WTC11 (cell line): Measurements from ENCODE around the gene P4HTM. TPM values are rescaled to one million over a fixed set of nuclear protein-coding genes. Genes with fewer than 3 reads are reported as not detected.

ENCODE experiments used
- ATAC-seq: fragments of 200-7000 bp; cut with Tn5 transposase; 2 replicates; pipeline ENCODE4 v1.10.0; 2021; ENCODE audit warnings: mild to moderate bottlenecking, moderate library complexity
- CTCF ChIA-PET: fragments of 300-600 bp; sonication (Branson Sonifier 250); formaldehyde crosslinking; loops from one replicate; lab custom pipeline; 2021; ENCODE audit warnings: antibody characterized with exemption; lab: Charles Lee
- POLR2A ChIA-PET: fragments of 350-600 bp; sonication (Branson Sonifier 250); formaldehyde crosslinking; loops from one replicate; lab custom pipeline; 2021; ENCODE audit warnings: antibody characterized with exemption; lab: Charles Lee
- DNase-seq: peaks from one replicate; pipeline ENCODE4 v3.0.0; 2021; ENCODE audit warnings: low spot score
- H3K27ac Mint-ChIP-seq: 2 replicates; pipeline ENCODE4 v1.8.0; 2021; ENCODE audit warnings: mixed read lengths
- H3K27me3 Mint-ChIP-seq: 2 replicates; pipeline ENCODE4 v1.8.0; 2021; ENCODE audit warnings: low read depth, mild to moderate bottlenecking, moderate library complexity, mixed read lengths
- H3K36me3 Mint-ChIP-seq: 2 replicates; pipeline ENCODE4 v1.8.0; 2021; ENCODE audit warnings: mixed read lengths
- H3K4me1 Mint-ChIP-seq: 2 replicates; pipeline ENCODE4 v1.8.0; 2022; ENCODE audit warnings: mixed read lengths
- H3K4me3 Mint-ChIP-seq: 2 replicates; pipeline ENCODE4 v1.8.0; 2021; ENCODE audit warnings: mild to moderate bottlenecking, moderate library complexity, mixed read lengths
- H3K9me3 Mint-ChIP-seq: 2 replicates; pipeline ENCODE4 v1.8.0; 2021; ENCODE audit warnings: mixed read lengths
- AFF4 ChIP-seq: sonication (generic); formaldehyde crosslinking; IDR thresholded peaks from 2 replicates; pipeline ENCODE4 v1.8.1; 2023; ENCODE audit warnings: mild to moderate bottlenecking, missing genetic modification reagents, borderline replicate concordance
- CREM ChIP-seq: sonication (generic); formaldehyde crosslinking; IDR thresholded peaks from 2 replicates; pipeline ENCODE4 v1.8.1; 2022; ENCODE audit warnings: mild to moderate bottlenecking, missing genetic modification reagents, moderate library complexity
- E2F1 ChIP-seq: sonication (generic); formaldehyde crosslinking; IDR thresholded peaks from 2 replicates; pipeline ENCODE4 v1.8.0; 2022; ENCODE audit warnings: mild to moderate bottlenecking, missing genetic modification reagents
- ETV6 ChIP-seq: sonication (generic); formaldehyde crosslinking; IDR thresholded peaks from 2 replicates; pipeline ENCODE4 v1.8.1; 2022; ENCODE audit warnings: mild to moderate bottlenecking, missing genetic modification reagents
- FOXK1 ChIP-seq: sonication (generic); formaldehyde crosslinking; IDR thresholded peaks from 2 replicates; pipeline ENCODE4 v1.8.0; 2022; ENCODE audit warnings: mild to moderate bottlenecking, moderate library complexity, missing genetic modification reagents
- JUN ChIP-seq: sonication (generic); formaldehyde crosslinking; IDR thresholded peaks from 2 replicates; pipeline ENCODE4 v1.8.0; 2023; ENCODE audit warnings: mild to moderate bottlenecking, missing genetic modification reagents
- MXD4 ChIP-seq: fragments of 250-450 bp; sonication (Bioruptor Pico); IDR thresholded peaks from 2 replicates; pipeline ENCODE4 v1.8.0; 2021; ENCODE audit warnings: mild to moderate bottlenecking, moderate library complexity, borderline replicate concordance
- NFATC4 ChIP-seq: fragments of 250-450 bp; sonication (Bioruptor Pico); IDR thresholded peaks from 2 replicates; pipeline ENCODE4 v1.9.0; 2021; ENCODE audit warnings: mild to moderate bottlenecking
- NFE2L1 ChIP-seq: sonication (generic); formaldehyde crosslinking; IDR thresholded peaks from 2 replicates; pipeline ENCODE4 v1.8.1; 2023; ENCODE audit warnings: missing genetic modification reagents
- NFYB ChIP-seq: sonication (generic); formaldehyde crosslinking; conservative IDR thresholded peaks from 2 replicates; pipeline ENCODE4 v1.8.0; 2022; ENCODE audit warnings: low read depth, missing genetic modification reagents
- NR2C2 ChIP-seq: sonication (generic); formaldehyde crosslinking; IDR thresholded peaks from 2 replicates; pipeline ENCODE4 v1.8.0; 2022; ENCODE audit warnings: mild to moderate bottlenecking, missing genetic modification reagents
- OVOL2 ChIP-seq: fragments of 250-450 bp; sonication (Bioruptor Pico); IDR thresholded peaks from 2 replicates; pipeline ENCODE4 v1.9.0; 2021; ENCODE audit warnings: mild to moderate bottlenecking, borderline replicate concordance
- PRRX2 ChIP-seq: fragments of 250-450 bp; sonication (Bioruptor Pico); IDR thresholded peaks from 2 replicates; pipeline ENCODE4 v1.8.0; 2021; ENCODE audit warnings: mild to moderate bottlenecking
- RORB ChIP-seq: fragments of 250-450 bp; sonication (Bioruptor Pico); IDR thresholded peaks from 2 replicates; pipeline ENCODE4 v1.9.0; 2021; ENCODE audit warnings: mild to moderate bottlenecking
- SMAD3 ChIP-seq: sonication (generic); formaldehyde crosslinking; IDR thresholded peaks from 2 replicates; pipeline ENCODE4 v1.8.0; 2022; ENCODE audit warnings: missing genetic modification reagents, mild to moderate bottlenecking, borderline replicate concordance
- SMAD4 ChIP-seq: sonication (generic); formaldehyde crosslinking; IDR thresholded peaks from 2 replicates; pipeline ENCODE4 v1.8.0; 2022; ENCODE audit warnings: mild to moderate bottlenecking, missing genetic modification reagents
- SP1 ChIP-seq: sonication (generic); formaldehyde crosslinking; conservative IDR thresholded peaks from 2 replicates; pipeline ENCODE4 v1.8.1; 2022; ENCODE audit warnings: missing genetic modification reagents
- TCF7 ChIP-seq: sonication (generic); formaldehyde crosslinking; IDR thresholded peaks from 2 replicates; pipeline ENCODE4 v1.8.0; 2022; ENCODE audit warnings: mild to moderate bottlenecking, low read depth, missing genetic modification reagents, moderate library complexity
- TEAD1 ChIP-seq: sonication (generic); formaldehyde crosslinking; IDR thresholded peaks from 2 replicates; pipeline ENCODE4 v1.8.0; 2022; ENCODE audit warnings: mild to moderate bottlenecking, missing genetic modification reagents
- USF1 ChIP-seq: sonication (generic); formaldehyde crosslinking; IDR thresholded peaks from 2 replicates; pipeline ENCODE4 v1.8.0; 2022; ENCODE audit warnings: mild to moderate bottlenecking, missing genetic modification reagents
- total RNA-seq: library from RNA; stranded (reverse); gene quantifications from 3 replicates; pipeline ENCODE4 v1.2.3, GENCODE V29; 2021
- TF ChIP-seq, protein P1 (sequence below): sonication (generic); formaldehyde crosslinking; IDR thresholded peaks from 2 replicates; pipeline ENCODE4 v1.8.0; 2022; ENCODE audit warnings: mild to moderate bottlenecking, missing genetic modification reagents
- TF ChIP-seq, protein P2 (sequence below): sonication (generic); formaldehyde crosslinking; IDR thresholded peaks from 2 replicates; pipeline ENCODE4 v1.8.0; 2023; ENCODE audit warnings: mild to moderate bottlenecking, missing genetic modification reagents
- TF ChIP-seq, protein P3 (sequence below): sonication (generic); formaldehyde crosslinking; IDR thresholded peaks from 2 replicates; pipeline ENCODE4 v1.8.0; 2022; ENCODE audit warnings: mild to moderate bottlenecking, missing genetic modification reagents
- TF ChIP-seq, protein P4 (sequence below): sonication (generic); formaldehyde crosslinking; IDR thresholded peaks from 2 replicates; pipeline ENCODE4 v1.8.1; 2023; ENCODE audit warnings: mild to moderate bottlenecking, moderate library complexity, missing genetic modification reagents

P4HTM gene
- total RNA-seq, 1 experiment from 2014 or later: 21.9 TPM

DNA sequence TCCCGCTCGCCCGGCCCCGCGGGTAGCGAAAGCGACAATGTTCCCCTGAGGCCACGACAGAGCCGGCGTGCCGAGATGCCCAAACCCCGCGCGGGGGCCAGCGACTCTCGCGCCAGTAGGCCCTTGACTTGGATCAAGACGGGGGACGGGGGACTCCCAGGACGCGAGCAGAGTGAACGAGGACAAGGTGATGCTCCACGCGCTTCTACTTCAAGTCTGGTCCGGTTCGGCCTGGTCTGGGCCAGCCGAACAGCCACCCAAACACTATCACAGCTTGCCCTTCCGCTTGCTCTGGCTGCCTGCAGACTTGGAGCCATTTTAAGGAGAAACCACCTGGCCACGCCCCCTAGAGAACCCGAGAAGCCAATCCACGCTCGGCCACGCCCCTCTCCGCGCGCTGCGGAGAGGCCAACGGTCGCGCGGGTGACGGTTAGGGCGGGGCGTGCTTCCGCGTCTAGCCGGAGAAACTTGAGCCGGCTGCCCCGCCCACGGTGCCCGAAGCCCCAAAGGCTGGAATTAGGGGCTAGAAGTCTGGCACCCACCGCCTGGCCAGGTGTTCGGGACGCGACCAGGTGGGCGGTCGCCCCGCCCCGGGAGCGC lies 31.3 kb downstream of the P4HTM start:
- ATAC-seq (peak; percentile 49), DNase-seq (peak; percentile 99)
- CTCF ChIA-PET: interaction anchor here (0.6 to 8.2 kb wide), 22 partner anchors 9 to 585 kb away, joined by 3 to 124 read pairs (median 5); partner anchors contain the start of genes IP6K2, KLHDC8B, NCKIPSD and NICN1
- POLR2A ChIA-PET: interaction anchor here (0.5 to 4.3 kb wide), 13 partner anchors 8 to 519 kb away, joined by 3 to 81 read pairs (median 3); partner anchors contain the start of genes CELSR3, IMPDH2, IP6K2 and P4HTM
- peaks cover 28% of the 10 kb centered on the region for H3K4me1 Mint-ChIP-seq
- peak overlapping the region; percentile 92 for H3K4me3 Mint-ChIP-seq
- H3K9me3 Mint-ChIP-seq: no peaks in the 10 kb centered on the region
- H3K36me3 Mint-ChIP-seq: peaks cover 40% of the 10 kb centered on the region
- H3K27ac Mint-ChIP-seq: peak overlapping the region; percentile 98
- no peaks in the 10 kb centered on the region for H3K27me3 Mint-ChIP-seq
- peak; percentile 61 for TF ChIP-seq ETV6
- TF ChIP-seq NFATC4 (CRISPR knock-in tag): 0 out of 2 replicates have a peak, but pooled peaks have one; percentile 24
- TF ChIP-seq AFF4 (CRISPR knock-in tag): peak; percentile 16; the same call in 1 of the 2 replicates
- TF ChIP-seq, protein P1, sequence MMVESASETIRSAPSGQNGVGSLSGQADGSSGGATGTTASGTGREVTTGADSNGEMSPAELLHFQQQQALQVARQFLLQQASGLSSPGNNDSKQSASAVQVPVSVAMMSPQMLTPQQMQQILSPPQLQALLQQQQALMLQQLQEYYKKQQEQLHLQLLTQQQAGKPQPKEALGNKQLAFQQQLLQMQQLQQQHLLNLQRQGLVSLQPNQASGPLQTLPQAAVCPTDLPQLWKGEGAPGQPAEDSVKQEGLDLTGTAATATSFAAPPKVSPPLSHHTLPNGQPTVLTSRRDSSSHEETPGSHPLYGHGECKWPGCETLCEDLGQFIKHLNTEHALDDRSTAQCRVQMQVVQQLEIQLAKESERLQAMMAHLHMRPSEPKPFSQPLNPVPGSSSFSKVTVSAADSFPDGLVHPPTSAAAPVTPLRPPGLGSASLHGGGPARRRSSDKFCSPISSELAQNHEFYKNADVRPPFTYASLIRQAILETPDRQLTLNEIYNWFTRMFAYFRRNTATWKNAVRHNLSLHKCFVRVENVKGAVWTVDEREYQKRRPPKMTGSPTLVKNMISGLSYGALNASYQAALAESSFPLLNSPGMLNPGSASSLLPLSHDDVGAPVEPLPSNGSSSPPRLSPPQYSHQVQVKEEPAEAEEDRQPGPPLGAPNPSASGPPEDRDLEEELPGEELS (CRISPR knock-in tag): peak; percentile 60; the same call in 1 of the 2 replicates
- TF ChIP-seq, protein P2, sequence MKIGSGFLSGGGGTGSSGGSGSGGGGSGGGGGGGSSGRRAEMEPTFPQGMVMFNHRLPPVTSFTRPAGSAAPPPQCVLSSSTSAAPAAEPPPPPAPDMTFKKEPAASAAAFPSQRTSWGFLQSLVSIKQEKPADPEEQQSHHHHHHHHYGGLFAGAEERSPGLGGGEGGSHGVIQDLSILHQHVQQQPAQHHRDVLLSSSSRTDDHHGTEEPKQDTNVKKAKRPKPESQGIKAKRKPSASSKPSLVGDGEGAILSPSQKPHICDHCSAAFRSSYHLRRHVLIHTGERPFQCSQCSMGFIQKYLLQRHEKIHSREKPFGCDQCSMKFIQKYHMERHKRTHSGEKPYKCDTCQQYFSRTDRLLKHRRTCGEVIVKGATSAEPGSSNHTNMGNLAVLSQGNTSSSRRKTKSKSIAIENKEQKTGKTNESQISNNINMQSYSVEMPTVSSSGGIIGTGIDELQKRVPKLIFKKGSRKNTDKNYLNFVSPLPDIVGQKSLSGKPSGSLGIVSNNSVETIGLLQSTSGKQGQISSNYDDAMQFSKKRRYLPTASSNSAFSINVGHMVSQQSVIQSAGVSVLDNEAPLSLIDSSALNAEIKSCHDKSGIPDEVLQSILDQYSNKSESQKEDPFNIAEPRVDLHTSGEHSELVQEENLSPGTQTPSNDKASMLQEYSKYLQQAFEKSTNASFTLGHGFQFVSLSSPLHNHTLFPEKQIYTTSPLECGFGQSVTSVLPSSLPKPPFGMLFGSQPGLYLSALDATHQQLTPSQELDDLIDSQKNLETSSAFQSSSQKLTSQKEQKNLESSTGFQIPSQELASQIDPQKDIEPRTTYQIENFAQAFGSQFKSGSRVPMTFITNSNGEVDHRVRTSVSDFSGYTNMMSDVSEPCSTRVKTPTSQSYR (CRISPR knock-in tag): 0 out of 2 replicates have a peak, but pooled peaks have one; percentile 41
- peak; percentile 69; the same call in 1 of the 2 replicates for TF ChIP-seq PRRX2 (CRISPR knock-in tag)
- TF ChIP-seq, protein P3, sequence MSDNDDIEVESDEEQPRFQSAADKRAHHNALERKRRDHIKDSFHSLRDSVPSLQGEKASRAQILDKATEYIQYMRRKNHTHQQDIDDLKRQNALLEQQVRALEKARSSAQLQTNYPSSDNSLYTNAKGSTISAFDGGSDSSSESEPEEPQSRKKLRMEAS (CRISPR knock-in tag): 0 out of 2 replicates have a peak, but pooled peaks have one; percentile 64
- no peak for TF ChIP-seq RORB
- 0 out of 2 replicates have a peak, but pooled peaks have one; percentile 46 for TF ChIP-seq JUN
- peak; percentile 86 for TF ChIP-seq SP1 (CRISPR knock-in tag)
- 0 out of 2 replicates have a peak, but pooled peaks have one; percentile 35 for TF ChIP-seq CREM (CRISPR knock-in tag)
- TF ChIP-seq USF1 (CRISPR knock-in tag): peak; percentile 41; the same call in 1 of the 2 replicates
- TF ChIP-seq NFE2L1 (CRISPR knock-in tag): 0 out of 2 replicates have a peak, but pooled peaks have one; percentile 57
- TF ChIP-seq FOXK1 (CRISPR knock-in tag): peak; percentile 7; the same call in 1 of the 2 replicates
- TF ChIP-seq MXD4 (CRISPR knock-in tag): no peak
- peak; percentile 75; the same call in 1 of the 2 replicates for TF ChIP-seq E2F1 (CRISPR knock-in tag)
- 0 out of 2 replicates have a peak, but pooled peaks have one; percentile 55 for TF ChIP-seq SMAD4 (CRISPR knock-in tag)
- peak; percentile 70; the same call in 1 of the 2 replicates for TF ChIP-seq TEAD1 (CRISPR knock-in tag)
- TF ChIP-seq NFYB (CRISPR knock-in tag): no peak; the same call in 1 of the 2 replicates
- TF ChIP-seq NR2C2 (CRISPR knock-in tag): 0 out of 2 replicates have a peak, but pooled peaks have one; percentile 50
- TF ChIP-seq OVOL2: no peak
- peak; percentile 53; the same call in 1 of the 2 replicates for TF ChIP-seq SMAD3 (CRISPR knock-in tag)
- TF ChIP-seq, protein P4, sequence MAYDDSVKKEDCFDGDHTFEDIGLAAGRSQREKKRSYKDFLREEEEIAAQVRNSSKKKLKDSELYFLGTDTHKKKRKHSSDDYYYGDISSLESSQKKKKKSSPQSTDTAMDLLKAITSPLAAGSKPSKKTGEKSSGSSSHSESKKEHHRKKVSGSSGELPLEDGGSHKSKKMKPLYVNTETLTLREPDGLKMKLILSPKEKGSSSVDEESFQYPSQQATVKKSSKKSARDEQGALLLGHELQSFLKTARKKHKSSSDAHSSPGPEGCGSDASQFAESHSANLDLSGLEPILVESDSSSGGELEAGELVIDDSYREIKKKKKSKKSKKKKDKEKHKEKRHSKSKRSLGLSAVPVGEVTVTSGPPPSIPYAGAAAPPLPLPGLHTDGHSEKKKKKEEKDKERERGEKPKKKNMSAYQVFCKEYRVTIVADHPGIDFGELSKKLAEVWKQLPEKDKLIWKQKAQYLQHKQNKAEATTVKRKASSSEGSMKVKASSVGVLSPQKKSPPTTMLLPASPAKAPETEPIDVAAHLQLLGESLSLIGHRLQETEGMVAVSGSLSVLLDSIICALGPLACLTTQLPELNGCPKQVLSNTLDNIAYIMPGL (CRISPR knock-in tag): no peak
- 0 out of 2 replicates have a peak, but pooled peaks have one; percentile 12 for TF ChIP-seq TCF7 (CRISPR knock-in tag)
